GM19239 (cell line): Measurements from ENCODE around the gene FARP1.

Experiments used
- DNase-seq: peaks from one replicate; pipeline ENCODE4 v3.0.0; 2011; ENCODE audit warnings: low spot score; ENCODE audit not compliant: insufficient read length
- FAIRE-seq: peaks from 2 replicates; lab custom pipeline; 2011; peaks lifted over from hg19 to GRCh38; lab: Jason Lieb, UNC

Gene FARP1

GRCh38 chr13:98483601-98484288 is 340.9 kb downstream of the FARP1 start:
- FAIRE-seq (no peak), DNase-seq (no peak)

DNA sequence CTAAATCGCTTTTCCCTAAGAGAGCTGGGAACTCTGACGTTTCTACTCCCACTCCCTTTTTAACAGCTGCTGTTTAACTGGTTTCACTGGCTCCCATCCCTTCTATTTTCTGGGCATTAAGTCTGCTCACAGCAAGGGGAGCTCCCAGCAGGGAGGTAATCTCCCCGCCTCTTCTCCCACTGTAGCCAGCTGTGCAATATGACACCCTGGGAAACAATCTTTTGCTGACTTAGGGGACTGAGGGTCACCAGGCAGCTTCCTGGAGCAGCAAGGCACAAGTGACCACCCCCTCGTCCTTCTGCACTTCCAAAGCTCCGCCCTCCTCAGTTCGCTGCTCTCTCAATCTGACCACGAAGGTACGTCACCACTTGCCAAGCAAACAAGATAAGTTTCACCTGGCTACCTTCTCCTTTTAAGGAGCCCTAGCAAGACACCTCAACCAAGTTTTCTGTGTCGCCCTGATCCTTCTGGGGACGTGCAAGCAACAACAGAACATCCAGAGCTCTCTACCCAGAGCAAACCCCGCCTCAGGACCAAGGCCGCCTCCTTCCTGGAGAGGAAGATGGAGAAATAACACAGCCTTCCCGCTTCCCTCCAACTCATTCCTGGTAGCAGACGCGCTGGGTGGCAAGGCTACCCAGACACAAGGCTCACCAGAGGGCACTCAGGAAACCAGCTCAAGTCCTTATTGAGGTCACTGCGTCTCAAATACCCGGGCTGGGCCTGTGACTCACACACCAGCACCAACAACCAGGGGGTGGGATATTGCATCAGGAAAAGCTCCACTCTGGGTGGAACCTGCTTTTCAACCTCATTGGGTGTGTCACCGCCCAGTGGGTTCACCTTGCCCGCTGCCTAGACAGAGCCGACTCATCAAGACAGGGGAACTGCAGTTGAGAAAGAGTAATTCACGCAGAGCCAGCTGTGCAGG is 341.7 kb downstream of the FARP1 start:
- DNase-seq (no peak), FAIRE-seq (peak; percentile 78)

DNA sequence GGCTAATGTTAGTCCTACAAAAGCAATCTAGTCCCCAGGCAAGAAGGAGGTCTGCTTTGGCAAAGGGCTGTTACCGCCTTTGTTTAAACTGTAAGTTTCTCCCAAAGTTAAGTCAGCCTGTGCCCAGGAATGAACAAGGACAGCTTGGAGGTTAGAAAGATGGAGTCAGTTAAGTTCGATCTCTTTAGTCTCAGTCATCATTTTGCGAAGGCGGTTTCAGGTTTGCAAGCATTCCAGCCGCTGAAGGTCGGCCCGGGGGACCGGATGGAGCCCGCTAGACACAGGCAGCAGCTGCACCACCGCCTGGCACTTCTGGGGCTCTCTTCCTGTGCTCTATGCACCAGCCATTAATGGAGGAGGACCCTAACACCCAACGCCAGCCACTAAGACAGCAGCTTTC is 342.7 kb downstream of the FARP1 start:
- FAIRE-seq, result peak; percentile 4

DNA sequence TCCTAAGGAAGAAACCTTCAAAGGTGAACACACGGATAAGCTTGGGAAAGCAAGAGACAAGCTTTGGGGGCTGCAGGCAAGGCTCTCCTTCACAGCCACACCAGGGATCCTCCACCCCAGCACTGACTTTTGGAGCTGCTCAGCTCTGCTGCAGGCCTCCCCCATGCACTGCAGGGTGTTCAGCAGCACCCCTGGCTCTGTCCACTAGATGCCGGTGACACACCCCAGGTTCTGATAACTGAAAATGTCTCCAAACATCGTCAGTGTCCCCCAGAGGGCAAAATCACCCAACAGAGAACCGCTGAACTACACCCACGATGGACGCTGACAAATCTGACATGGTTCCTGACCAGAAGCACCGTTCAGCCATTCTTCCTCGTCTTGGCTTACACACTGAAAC is 343.5 kb downstream of the FARP1 start:
- DNase-seq (no peak), FAIRE-seq (no peak)

More for the DNA sequence above, 342.7 kb downstream of the FARP1 start:
- no peak for DNase-seq

DNA sequence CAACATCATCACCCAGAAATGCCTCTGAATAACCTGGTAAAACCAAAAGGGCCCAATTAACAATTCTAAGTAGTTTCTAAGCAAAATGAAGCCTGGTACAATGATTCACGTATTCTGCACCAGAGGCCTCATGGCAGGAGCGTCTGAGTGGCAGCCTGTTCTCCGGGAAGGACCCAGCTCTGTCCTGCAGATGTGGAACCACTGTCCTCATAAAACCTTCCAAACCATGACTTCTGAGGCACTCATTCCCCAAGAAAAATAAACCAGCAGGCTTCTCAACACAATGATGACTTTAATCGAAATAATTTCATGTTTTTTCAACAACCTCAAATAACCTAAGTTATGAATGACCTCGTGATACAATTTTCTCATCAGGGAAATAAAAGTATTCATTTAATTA is 344.1 kb downstream of the FARP1 start:
- DNase-seq (no peak), FAIRE-seq (no peak)

DNA sequence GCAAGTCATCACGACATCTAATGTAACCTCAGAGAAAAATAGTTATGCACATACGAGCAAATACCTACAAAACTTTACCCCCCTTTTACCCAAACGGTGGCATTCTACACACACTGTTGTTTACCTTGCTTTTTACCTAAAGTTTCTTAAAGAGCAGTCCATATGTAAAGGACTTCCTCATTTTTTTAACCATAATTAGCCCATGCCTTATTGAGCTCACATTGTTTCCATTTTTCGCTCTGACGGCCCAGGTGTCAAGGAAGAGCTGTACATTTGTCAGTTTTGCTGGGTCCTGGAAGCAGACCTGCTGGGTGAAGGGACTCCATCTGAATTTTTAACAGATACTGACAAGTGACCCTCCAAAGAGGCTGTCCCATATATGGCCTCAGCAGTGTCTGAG is 344.6 kb downstream of the FARP1 start:
- FAIRE-seq (peak; percentile 45), DNase-seq (no peak)

- FAIRE-seq (peak; percentile 80), DNase-seq (no peak)
Measured at GRCh38 chr13:98488736-98489135, 345.8 kb downstream of the FARP1 start.

DNA sequence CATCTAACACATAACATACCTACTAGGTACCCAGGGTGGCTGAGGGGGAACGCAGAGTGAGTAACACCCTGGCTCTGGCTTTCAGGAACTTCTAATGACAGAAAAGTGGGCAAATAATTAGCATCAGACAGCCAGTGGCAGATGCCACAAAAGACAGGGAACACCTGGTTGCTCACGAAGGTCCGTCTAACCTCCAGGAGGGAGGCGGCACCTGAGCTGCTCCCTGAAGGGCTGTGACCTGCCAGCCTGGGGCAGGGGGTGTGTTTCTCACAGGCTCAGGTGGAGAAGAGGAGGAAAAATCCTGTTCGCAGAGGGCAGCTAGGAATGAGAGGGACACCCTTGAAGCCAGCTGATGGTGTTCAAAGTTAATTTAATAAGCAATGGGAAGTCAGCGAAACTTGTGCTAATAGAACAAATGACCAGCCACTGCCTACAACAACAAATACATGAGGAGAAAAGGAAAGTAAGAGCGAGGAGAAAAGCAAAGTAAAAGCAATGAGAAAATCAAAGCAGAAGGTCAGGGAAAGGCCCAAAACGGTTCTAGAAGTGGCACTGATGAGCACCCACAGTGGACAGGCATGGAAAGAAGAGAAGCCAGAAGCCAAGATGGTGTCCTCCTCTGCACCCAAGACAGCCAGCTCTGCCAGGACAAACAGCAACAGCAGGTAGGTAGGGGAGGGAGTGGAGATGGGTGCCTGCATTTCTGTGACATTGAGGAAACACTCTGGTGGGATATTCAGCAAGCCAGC is 346.7 kb downstream of the FARP1 start:
- peak; percentile 74 for FAIRE-seq
- no peak for DNase-seq

GRCh38 chr13:98490195-98490836 is 347.4 kb downstream of the FARP1 start:
- DNase-seq (no peak), FAIRE-seq (peak; percentile 26)

- DNase-seq (no peak), FAIRE-seq (no peak)
Measured at GRCh38 chr13:98490866-98491265, 348.0 kb downstream of the FARP1 start.

GRCh38 chr13:98492335-98493041 is 349.6 kb downstream of the FARP1 start:
- DNase-seq (no peak), FAIRE-seq (no peak)

GRCh38 chr13:98493042-98493712 is 350.3 kb downstream of the FARP1 start:
- no peak for FAIRE-seq

DNA sequence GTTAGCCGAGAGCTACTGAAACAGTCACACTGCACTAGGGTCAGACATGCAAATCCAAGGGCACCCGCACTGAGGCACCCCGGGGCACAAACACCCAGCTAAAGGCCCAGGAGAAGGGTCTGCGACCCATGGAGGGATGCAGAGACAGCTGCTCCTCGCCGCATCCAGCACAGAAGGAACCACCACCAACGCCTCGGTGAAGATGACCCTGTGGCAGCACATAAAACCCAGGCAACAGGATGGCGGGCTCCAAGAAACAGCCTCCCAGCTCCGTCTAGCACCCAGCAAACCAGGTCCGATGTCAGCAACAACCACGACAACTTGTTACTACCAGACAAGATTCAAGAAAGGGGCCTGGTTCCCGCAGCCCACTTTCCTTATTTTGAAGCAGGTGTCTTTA is 351.9 kb downstream of the FARP1 start:
- FAIRE-seq (no peak), DNase-seq (no peak)

More at GRCh38 chr13:98493042-98493712, 350.3 kb downstream of the FARP1 start:
- DNase-seq, result no peak

- DNase-seq, result no peak
- no peak for FAIRE-seq
Measured at GRCh38 chr13:98495627-98496478, 353.0 kb downstream of the FARP1 start.

- FAIRE-seq (no peak), DNase-seq (no peak)
Measured at GRCh38 chr13:98496479-98496791, 353.5 kb downstream of the FARP1 start.

GRCh38 chr13:98496966-98497365 is 354.1 kb downstream of the FARP1 start:
- no peak for DNase-seq

GRCh38 chr13:98500963-98501421 is 358.1 kb downstream of the FARP1 start:
- no peak for DNase-seq

More at GRCh38 chr13:98496966-98497365, 354.1 kb downstream of the FARP1 start:
- FAIRE-seq, result no peak

More at GRCh38 chr13:98500963-98501421, 358.1 kb downstream of the FARP1 start:
- peak; percentile 73 for FAIRE-seq
